Body of pancreas (tissue), 4 donors: ENCODE data around the gene FANCD2.

Source experiments
- POLR2A ChIP-seq, 3 donors: fragments of 450-650 bp; IDR thresholded peaks; one replicate each; pipeline ENCODE4 v1.6.1; 2016; ENCODE audit warnings: antibody characterized with exemption in 3 of 3, mild to moderate bottlenecking in 2 of 3
- TF ChIP-seq, protein P1 (sequence below), 7 experiments: fragments of 450-650 bp in 4 of 7; fragments of 200-600 bp in 3 of 7; sonication (generic) in 3 of 7; IDR thresholded peaks; one replicate each; pipeline ENCODE4 v1.5.1; 2016 to 2019; ENCODE audit warnings: antibody characterized with exemption in 7 of 7

DNA sequence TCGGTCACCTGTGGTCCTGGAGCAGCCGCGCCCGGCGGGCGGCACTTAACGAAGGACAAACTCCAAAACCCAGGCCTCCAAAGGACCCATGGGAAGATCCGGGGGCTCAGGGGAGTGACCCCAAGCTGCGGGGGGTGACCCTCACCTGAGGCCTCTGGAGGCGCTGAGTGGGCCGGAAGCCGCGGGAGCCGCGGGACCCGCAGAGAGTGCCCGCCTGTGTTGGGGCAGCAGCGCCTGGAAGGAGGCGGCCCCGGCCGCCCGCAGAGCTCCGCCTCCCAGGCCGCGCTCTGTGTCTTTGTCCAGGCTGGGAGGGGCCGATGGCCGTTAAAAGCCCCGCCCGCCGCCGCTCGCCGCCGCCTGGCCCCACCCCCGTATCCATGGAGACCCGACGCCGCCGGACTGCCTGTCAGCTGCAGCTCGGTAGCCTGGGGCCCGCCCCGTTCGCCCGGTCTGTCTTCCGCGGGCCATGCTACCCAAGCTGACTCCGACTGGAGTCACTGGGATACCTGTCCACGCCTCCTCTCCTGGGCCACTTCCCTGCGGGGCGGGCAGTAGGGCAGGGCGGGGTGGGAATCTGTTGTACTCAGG, 15.3 kb upstream of the FANCD2 start:
- TF ChIP-seq POLR2A (IDR thresholded peaks at IDR 0.05), result peak; percentile 42 to 71 (median 69)
- TF ChIP-seq, protein P1, sequence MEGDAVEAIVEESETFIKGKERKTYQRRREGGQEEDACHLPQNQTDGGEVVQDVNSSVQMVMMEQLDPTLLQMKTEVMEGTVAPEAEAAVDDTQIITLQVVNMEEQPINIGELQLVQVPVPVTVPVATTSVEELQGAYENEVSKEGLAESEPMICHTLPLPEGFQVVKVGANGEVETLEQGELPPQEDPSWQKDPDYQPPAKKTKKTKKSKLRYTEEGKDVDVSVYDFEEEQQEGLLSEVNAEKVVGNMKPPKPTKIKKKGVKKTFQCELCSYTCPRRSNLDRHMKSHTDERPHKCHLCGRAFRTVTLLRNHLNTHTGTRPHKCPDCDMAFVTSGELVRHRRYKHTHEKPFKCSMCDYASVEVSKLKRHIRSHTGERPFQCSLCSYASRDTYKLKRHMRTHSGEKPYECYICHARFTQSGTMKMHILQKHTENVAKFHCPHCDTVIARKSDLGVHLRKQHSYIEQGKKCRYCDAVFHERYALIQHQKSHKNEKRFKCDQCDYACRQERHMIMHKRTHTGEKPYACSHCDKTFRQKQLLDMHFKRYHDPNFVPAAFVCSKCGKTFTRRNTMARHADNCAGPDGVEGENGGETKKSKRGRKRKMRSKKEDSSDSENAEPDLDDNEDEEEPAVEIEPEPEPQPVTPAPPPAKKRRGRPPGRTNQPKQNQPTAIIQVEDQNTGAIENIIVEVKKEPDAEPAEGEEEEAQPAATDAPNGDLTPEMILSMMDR (IDR thresholded peaks at IDR 0.05), result no peak
